GM20431 (cell line): ENCODE results near the gene MON1A.
"Not testable (repeated sequence)": the region's sequence is repeated elsewhere in the genome, so short reads cannot be mapped to it uniquely, and the experiment has no call there.

ENCODE experiments used
- in situ Hi-C: fragments of 300-500 bp; cut with MseI, MboI; formaldehyde crosslinking; loops from one replicate; pipeline ENCODE4 v1.15.0; 2020; ENCODE audit warnings: low sequenced_read_pairs; ENCODE audit not compliant: unreplicated experiment

Gene MON1A

GRCh38 chr3:49925485-49925884 lies 4.1 kb downstream of the MON1A start:
- in situ Hi-C loops, result no loop called here

- in situ Hi-C loops, result no loop called here
These were observed 4.9 kb downstream of the MON1A start for GRCh38 chr3:49924683-49925082.

- in situ Hi-C loops, result not testable (repeated sequence)
These were observed 11.6 kb downstream of the MON1A start for GRCh38 chr3:49917806-49918590.

GRCh38 chr3:49916686-49917085 lies 12.9 kb downstream of the MON1A start:
- in situ Hi-C loops, result no loop called here

- in situ Hi-C loops, result no loop called here
These were observed 14.7 kb downstream of the MON1A start for GRCh38 chr3:49914906-49915305.

- in situ Hi-C loops, result no loop called here
These were observed 16.7 kb downstream of the MON1A start for GRCh38 chr3:49912881-49913281.

GRCh38 chr3:49911611-49912010 lies 18.0 kb downstream of the MON1A start:
- in situ Hi-C loops, result no loop called here

GRCh38 chr3:49911124-49911420 lies 18.5 kb downstream of the MON1A start:
- in situ Hi-C loops, result no loop called here

- in situ Hi-C loops, result no loop called here
These were observed 19.0 kb downstream of the MON1A start for GRCh38 chr3:49910409-49911123.

GRCh38 chr3:49908373-49909199 lies 21.0 kb downstream of the MON1A start:
- in situ Hi-C loops, result no loop called here

- in situ Hi-C loops, result no loop called here
These were observed 23.4 kb downstream of the MON1A start for GRCh38 chr3:49906073-49906743.

GRCh38 chr3:49904448-49904847 lies 25.2 kb downstream of the MON1A start:
- in situ Hi-C loops, result not testable (repeated sequence)

- in situ Hi-C loops, result no loop called here
These were observed 25.9 kb downstream of the MON1A start, which contains the start of gene MST1R for GRCh38 chr3:49903451-49904424. Gene MST1R, minus strand, starts transcription at chr3:49903873. Its CDS starts 264 bp downstream, at chr3:49903609.

- in situ Hi-C loops, result no loop called here
These were observed 26.9 kb downstream of the MON1A start for GRCh38 chr3:49902511-49903345.

GRCh38 chr3:49901366-49902339 lies 28.0 kb downstream of the MON1A start:
- in situ Hi-C loops, result no loop called here

GRCh38 chr3:49900491-49901153 lies 29.0 kb downstream of the MON1A start:
- in situ Hi-C loops, result no loop called here

- in situ Hi-C loops, result no loop called here
These were observed 29.8 kb downstream of the MON1A start for GRCh38 chr3:49899815-49900214.
